Gastroesophageal sphincter (tissue), 3 donors: Measurements from ENCODE around the gene TP53AIP1.

ENCODE experiments used
- CTCF ChIP-seq, 4 experiments: fragments of 200-600 bp in 2 of 4; fragments of 450-650 bp in 2 of 4; sonication (generic) in 1 of 4; IDR thresholded peaks; one replicate each; pipeline ENCODE4 v1.5.1; 2017 to 2019; ENCODE audit warnings: antibody characterized with exemption in 4 of 4, mild to moderate bottlenecking in 2 of 4, moderate library complexity in 2 of 4
- POLR2A ChIP-seq, 2 donors: fragments of 450-650 bp; IDR thresholded peaks; one replicate each; pipeline ENCODE4 v1.6.1; 2017; ENCODE audit warnings: antibody characterized with exemption in 2 of 2, mild to moderate bottlenecking in 2 of 2, moderate library complexity in 1 of 2
- POLR2AphosphoS5 ChIP-seq: sonication (generic); formaldehyde crosslinking; IDR thresholded peaks from one replicate; pipeline ENCODE4 v1.6.1; 2017; ENCODE audit warnings: antibody characterized with exemption

GRCh38 chr11:128931066-128931465 lies 11.6 kb downstream of the TP53AIP1 start:
- TF ChIP-seq CTCF (IDR thresholded peaks at IDR 0.05) (no peak), POLR2A (IDR thresholded peaks at IDR 0.05) (no peak), POLR2AphosphoS5 (no peak)
